Endothelial cell of umbilical vein (primary cell): ENCODE data around the gene FRYL. TPM values are rescaled to one million over a fixed set of nuclear protein-coding genes. Genes with fewer than 3 reads are reported as not detected.

ENCODE experiments used
- BruUV-seq: library from RNA; stranded (reverse); fragments of 400-500 nt; replicated peaks from 2 replicates; lab custom pipeline; 2021; lab: Mats Ljungman, UMichigan
- CTCF ChIA-PET: fragments of 300-600, 350-600 bp; sonication (Branson Sonifier 250); formaldehyde crosslinking; loops from one replicate; lab custom pipeline; 2021; ENCODE audit warnings: antibody characterized with exemption, inconsistent platforms; lab: Charles Lee
- POLR2A ChIA-PET: fragments of 300-600, 350-600 bp; sonication (Branson Sonifier 250); formaldehyde crosslinking; loops from one replicate; lab custom pipeline; 2021; ENCODE audit warnings: antibody characterized with exemption, inconsistent platforms; lab: Charles Lee
- DNase-seq: peaks from one replicate; pipeline ENCODE4 v3.0.0-alpha.2; 2011; ENCODE audit warnings: low read depth, low spot score
- FAIRE-seq: peaks from 2 replicates; lab custom pipeline; 2011; peaks lifted over from hg19 to GRCh38; lab: Jason Lieb, UNC
- H2AFZ ChIP-seq: 2 replicates; pipeline ENCODE4 v1.6.0; 2012; ENCODE audit warnings: low read depth, low read length, control low read depth, inconsistent platforms
- H3K27ac ChIP-seq: 2 replicates; pipeline ENCODE4 v1.5.1; 2011; ENCODE audit warnings: low read depth, mild to moderate bottlenecking, control low read depth, low read length, moderate library complexity; ENCODE audit not compliant: insufficient read depth
- H3K27me3 ChIP-seq, 2 experiments: 2 replicates each; pipeline versions ENCODE4 v1.6.0 to v1.6.1; 2011; ENCODE audit warnings: low read length in 2 of 2, mixed read lengths in 1 of 2; ENCODE audit not compliant: control insufficient read depth in 2 of 2, insufficient read depth in 2 of 2
- H3K36me3 ChIP-seq, 2 experiments: 2 replicates in 1 of 2; 3 replicates in 1 of 2; pipeline ENCODE4 v1.5.1; 2011; ENCODE audit warnings: low read length in 2 of 2, mild to moderate bottlenecking in 1 of 2, moderate library complexity in 1 of 2; ENCODE audit not compliant: control insufficient read depth in 2 of 2, insufficient read depth in 2 of 2; ENCODE audit errors: extremely low read depth in 1 of 2
- H3K4me1 ChIP-seq: 3 replicates; pipeline ENCODE4 v1.5.1; 2011; ENCODE audit warnings: mild to moderate bottlenecking, low read length; ENCODE audit not compliant: control insufficient read depth, insufficient read depth; ENCODE audit errors: extremely low read depth
- H3K4me2 ChIP-seq: 2 replicates; pipeline ENCODE4 v1.6.1; 2011; ENCODE audit warnings: low read length, control low read depth, mixed read lengths; ENCODE audit not compliant: insufficient read depth
- H3K4me3 ChIP-seq, 3 experiments: fragments of 200-600 bp in 1 of 3; sonication (generic), shearing (Covaris generic) in 1 of 3; replicated peaks in 1 of 3; 2 replicates each; pipeline ENCODE4 v1.5.1; 2011 to 2016; ENCODE audit warnings: control low read depth in 3 of 3, low read length in 3 of 3, mild to moderate bottlenecking in 2 of 3, inconsistent platforms in 1 of 3, low read depth in 1 of 3, moderate library complexity in 1 of 3; ENCODE audit not compliant: insufficient read depth in 1 of 3
- H3K79me2 ChIP-seq: 2 replicates; pipeline ENCODE4 v1.6.0; 2012; ENCODE audit warnings: low read length, inconsistent platforms; ENCODE audit not compliant: control insufficient read depth, insufficient read depth
- H3K9ac ChIP-seq: replicated peaks from 2 replicates; pipeline ENCODE3; 2011; ENCODE audit warnings: low read length, control low read depth; ENCODE audit not compliant: insufficient read depth; ENCODE audit errors: extremely low read depth
- H3K9me1 ChIP-seq: replicated peaks from 3 replicates; pipeline ENCODE4 v1.6.0; 2011; ENCODE audit warnings: mild to moderate bottlenecking, low read length; ENCODE audit not compliant: control insufficient read depth, insufficient read depth; ENCODE audit errors: extremely low read depth
- H3K9me3 ChIP-seq: replicated peaks from 2 replicates; pipeline ENCODE4 v1.5.1; 2012; ENCODE audit warnings: low read length, inconsistent platforms; ENCODE audit not compliant: control insufficient read depth, insufficient read depth
- H4K20me1 ChIP-seq: replicated peaks from 2 replicates; pipeline ENCODE3; 2011; ENCODE audit warnings: mild to moderate bottlenecking, low read length; ENCODE audit not compliant: control insufficient read depth, insufficient read depth; ENCODE audit errors: extremely low read depth
- EZH2 ChIP-seq: IDR thresholded peaks from 2 replicates; pipeline ENCODE4 v1.6.1; 2012; ENCODE audit warnings: borderline replicate concordance, low read depth, mild to moderate bottlenecking, moderate library complexity, low read length, inconsistent platforms; ENCODE audit not compliant: severe bottlenecking
- GATA2 ChIP-seq: IDR thresholded peaks from 2 replicates; pipeline ENCODE4 v1.7.0; 2011; ENCODE audit warnings: low read depth, mild to moderate bottlenecking, moderate library complexity, mixed read lengths, low read length; ENCODE audit not compliant: insufficient read length, insufficient read depth
- JUN ChIP-seq: IDR thresholded peaks from 2 replicates; pipeline ENCODE4 v1.6.1; 2011; ENCODE audit warnings: borderline replicate concordance, low read depth; ENCODE audit not compliant: insufficient read length, insufficient read depth
- MYC ChIP-seq: IDR thresholded peaks from one replicate; pipeline ENCODE4 v1.6.1; 2011; ENCODE audit warnings: mild to moderate bottlenecking, low read depth, low read length
- POLR2A ChIP-seq: IDR thresholded peaks from 2 replicates; pipeline ENCODE4 v1.6.1; 2012; ENCODE audit warnings: low read depth, mild to moderate bottlenecking, control low read depth, low read length
- POLR2AphosphoS5 ChIP-seq: IDR thresholded peaks from 2 replicates; pipeline ENCODE4 v1.6.1; 2012; ENCODE audit warnings: low read depth, mild to moderate bottlenecking, control low read depth, low read length, moderate library complexity; ENCODE audit not compliant: insufficient read depth
- dilution Hi-C: fragments of 300-500 bp; cut with MboI; formaldehyde crosslinking; loops from one replicate; pipeline ENCODE4 v1.15.0; 2019; ENCODE audit warnings: low sequenced_read_pairs; ENCODE audit not compliant: extremely low pct_ligation_motif_present
- intact Hi-C: fragments of 100-400 bp; cut with micrococcal nuclease; formaldehyde crosslinking; loops from one replicate; pipeline ENCODE4 v1.10.0; 2022
- polyA plus RNA-seq, 4 experiments: library from polyadenylated mRNA; depleted of rRNA in 3 of 4; stranded (reverse) in 3 of 4; unstranded in 1 of 4; fragments of >200 nt; gene quantifications; 2 replicates each; pipeline versions ENCODE4 v1.2.1 to v1.2.3, GENCODE V29; 2011 to 2012; ENCODE audit warnings: missing spikeins in 1 of 4
- total RNA-seq: library from RNA; stranded (reverse); gene quantifications from 2 replicates; pipeline ENCODE4 v1.2.3, GENCODE V29; 2021
- TF ChIP-seq, protein P1 (sequence below), 2 donors: IDR thresholded peaks; 1 replicate in 1 of 2; 2 replicates in 1 of 2; pipeline ENCODE4 v1.5.1; 2011; ENCODE audit warnings: low read length in 2 of 2, mild to moderate bottlenecking in 2 of 2, moderate library complexity in 2 of 2, control low read depth in 1 of 2, inconsistent platforms in 1 of 2, low read depth in 1 of 2; ENCODE audit not compliant: insufficient read depth in 1 of 2; ENCODE audit errors: extremely low read depth in 1 of 2

The FRYL gene
- total and polyA plus RNA-seq, 2 donors (not counting 3 experiments of a cell fraction or from before 2014, with no cell fraction given) = 17.0 to 84.9 TPM

DNA sequence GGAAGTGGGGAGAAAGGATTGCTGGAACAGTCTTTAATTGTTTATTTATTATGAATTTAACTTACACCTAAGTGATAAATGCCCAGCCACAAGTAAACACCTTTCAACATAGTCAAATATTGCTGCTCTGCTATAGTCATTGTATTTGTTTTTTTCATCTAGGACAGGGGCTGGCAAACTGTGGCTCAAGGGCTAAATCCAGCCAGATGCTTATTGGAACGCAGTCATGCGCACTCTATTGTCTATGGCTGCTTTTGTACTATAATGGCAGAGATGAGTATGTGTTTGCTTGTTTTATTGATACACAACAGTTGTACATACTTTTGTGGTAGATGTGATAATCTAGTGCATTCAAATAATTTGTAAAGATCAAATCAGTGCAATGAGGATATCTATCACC, 194.7 kb downstream of the FRYL start:
- CTCF ChIA-PET = interaction anchor here (0.9 kb wide), 1 partner anchor 96 kb away, joined by 3 read pairs; no protein-coding TSS in a partner anchor

More for the DNA sequence above, 194.7 kb downstream of the FRYL start:
- Histone ChIP-seq H3K36me3 (peaks cover 3 to 17% of the 10 kb centered on the region in 2 experiments), H3K9ac (no peak overlapping the region), H3K4me2 (no peak overlapping the region), H3K27ac (no peak overlapping the region), H3K4me1 (peaks cover 14% of the 10 kb centered on the region), H3K9me1 (no peaks in the 10 kb centered on the region), H4K20me1 (no peaks in the 10 kb centered on the region), H3K4me3 (no peak overlapping the region), H3K79me2 (no peaks in the 10 kb centered on the region), H3K27me3 (no peaks in the 10 kb centered on the region), H3K9me3 (no peaks in the 10 kb centered on the region), H2AFZ (no peak overlapping the region)
- intact Hi-C loops (no loop called here), dilution Hi-C loops (no loop called here)
- no TSS peak for BruUV-seq
- TF ChIP-seq JUN (no peak), EZH2 (no peak), POLR2AphosphoS5 (no peak), GATA2 (no peak), POLR2A (no peak), MYC (no peak)
- TF ChIP-seq, protein P1, sequence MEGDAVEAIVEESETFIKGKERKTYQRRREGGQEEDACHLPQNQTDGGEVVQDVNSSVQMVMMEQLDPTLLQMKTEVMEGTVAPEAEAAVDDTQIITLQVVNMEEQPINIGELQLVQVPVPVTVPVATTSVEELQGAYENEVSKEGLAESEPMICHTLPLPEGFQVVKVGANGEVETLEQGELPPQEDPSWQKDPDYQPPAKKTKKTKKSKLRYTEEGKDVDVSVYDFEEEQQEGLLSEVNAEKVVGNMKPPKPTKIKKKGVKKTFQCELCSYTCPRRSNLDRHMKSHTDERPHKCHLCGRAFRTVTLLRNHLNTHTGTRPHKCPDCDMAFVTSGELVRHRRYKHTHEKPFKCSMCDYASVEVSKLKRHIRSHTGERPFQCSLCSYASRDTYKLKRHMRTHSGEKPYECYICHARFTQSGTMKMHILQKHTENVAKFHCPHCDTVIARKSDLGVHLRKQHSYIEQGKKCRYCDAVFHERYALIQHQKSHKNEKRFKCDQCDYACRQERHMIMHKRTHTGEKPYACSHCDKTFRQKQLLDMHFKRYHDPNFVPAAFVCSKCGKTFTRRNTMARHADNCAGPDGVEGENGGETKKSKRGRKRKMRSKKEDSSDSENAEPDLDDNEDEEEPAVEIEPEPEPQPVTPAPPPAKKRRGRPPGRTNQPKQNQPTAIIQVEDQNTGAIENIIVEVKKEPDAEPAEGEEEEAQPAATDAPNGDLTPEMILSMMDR (IDR thresholded peaks at IDR 0.05; ENCODE audit: extremely low read depth in 1 of 2, insufficient read depth in 1 of 2, low read depth in 1 of 2, low read length in 2 of 2) = no peak
- DNase-seq = no peak
- no peak for FAIRE-seq
- POLR2A ChIA-PET = no interaction called here
